ENCODE results near the gene COX17.

The COX17 gene

DNA sequence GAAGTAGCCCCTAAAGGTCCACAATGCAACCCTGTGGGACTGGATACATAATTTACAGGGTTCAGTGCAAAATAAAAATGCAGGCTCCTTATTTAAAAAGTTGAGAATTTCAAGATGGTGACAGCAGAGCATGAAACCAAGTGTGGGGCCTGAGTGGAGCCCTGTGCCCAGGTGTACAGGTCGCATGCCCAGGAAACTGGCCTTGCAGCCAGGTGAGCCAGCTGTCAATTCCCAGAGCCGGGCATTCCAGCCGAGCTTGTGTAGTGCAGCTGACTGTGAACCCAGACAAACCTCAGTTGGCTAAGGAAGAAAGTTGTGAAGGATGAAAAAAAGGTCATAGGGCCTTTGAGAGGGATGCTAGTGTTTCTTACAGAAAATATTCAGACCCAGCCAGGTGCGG, 44.4 kb downstream of the COX17 start:
- DNase-seq, result no peak
- H3K4me3 ChIP-seq (ENCODE audit: low read depth, low read length), result no peak overlapping the region
- no peaks in the 10 kb centered on the region for H3K27me3 ChIP-seq (replicated peaks)
- no peak overlapping the region for H3K27ac ChIP-seq
- TF ChIP-seq, protein P1, sequence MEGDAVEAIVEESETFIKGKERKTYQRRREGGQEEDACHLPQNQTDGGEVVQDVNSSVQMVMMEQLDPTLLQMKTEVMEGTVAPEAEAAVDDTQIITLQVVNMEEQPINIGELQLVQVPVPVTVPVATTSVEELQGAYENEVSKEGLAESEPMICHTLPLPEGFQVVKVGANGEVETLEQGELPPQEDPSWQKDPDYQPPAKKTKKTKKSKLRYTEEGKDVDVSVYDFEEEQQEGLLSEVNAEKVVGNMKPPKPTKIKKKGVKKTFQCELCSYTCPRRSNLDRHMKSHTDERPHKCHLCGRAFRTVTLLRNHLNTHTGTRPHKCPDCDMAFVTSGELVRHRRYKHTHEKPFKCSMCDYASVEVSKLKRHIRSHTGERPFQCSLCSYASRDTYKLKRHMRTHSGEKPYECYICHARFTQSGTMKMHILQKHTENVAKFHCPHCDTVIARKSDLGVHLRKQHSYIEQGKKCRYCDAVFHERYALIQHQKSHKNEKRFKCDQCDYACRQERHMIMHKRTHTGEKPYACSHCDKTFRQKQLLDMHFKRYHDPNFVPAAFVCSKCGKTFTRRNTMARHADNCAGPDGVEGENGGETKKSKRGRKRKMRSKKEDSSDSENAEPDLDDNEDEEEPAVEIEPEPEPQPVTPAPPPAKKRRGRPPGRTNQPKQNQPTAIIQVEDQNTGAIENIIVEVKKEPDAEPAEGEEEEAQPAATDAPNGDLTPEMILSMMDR (IDR thresholded peaks at IDR 0.05; ENCODE audit: low read depth, low read length, missing control alignments), result no peak
- H3K36me3 ChIP-seq (replicated peaks), result no peaks in the 10 kb centered on the region
- in situ Hi-C loops (cut with HindIII; ENCODE audit: low pct_ligation_motif_present, low sequenced_read_pairs), result no loop called here

DNA sequence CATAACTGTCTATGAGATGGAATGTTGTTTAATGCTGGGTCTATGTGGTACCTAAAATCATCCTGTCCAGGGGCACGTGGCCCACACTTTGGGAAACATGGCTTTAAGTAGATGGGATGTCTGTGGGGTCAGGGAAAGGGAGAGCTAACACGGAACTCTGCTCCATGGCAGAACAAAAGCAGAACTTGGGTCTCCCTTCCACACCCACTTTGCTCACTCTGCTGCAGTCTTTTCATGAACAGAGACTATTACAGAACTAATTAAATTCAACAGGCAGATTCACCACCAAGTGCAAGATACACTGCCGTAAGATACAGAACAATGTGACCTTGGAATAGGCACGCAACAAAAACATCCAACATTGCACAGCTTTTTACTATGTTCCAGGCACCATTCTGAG, 45.0 kb downstream of the COX17 start:
- Histone ChIP-seq H3K36me3 (replicated peaks) (no peaks in the 10 kb centered on the region), H3K27ac (no peak overlapping the region), H3K27me3 (replicated peaks) (no peaks in the 10 kb centered on the region), H3K4me3 (ENCODE audit: low read depth, low read length) (no peak overlapping the region)
- in situ Hi-C loops (cut with HindIII; ENCODE audit: low pct_ligation_motif_present, low sequenced_read_pairs), result no loop called here
- TF ChIP-seq, protein P1 (IDR thresholded peaks at IDR 0.05; ENCODE audit: low read depth, low read length, missing control alignments), result no peak
- DNase-seq, result no peak

DNA sequence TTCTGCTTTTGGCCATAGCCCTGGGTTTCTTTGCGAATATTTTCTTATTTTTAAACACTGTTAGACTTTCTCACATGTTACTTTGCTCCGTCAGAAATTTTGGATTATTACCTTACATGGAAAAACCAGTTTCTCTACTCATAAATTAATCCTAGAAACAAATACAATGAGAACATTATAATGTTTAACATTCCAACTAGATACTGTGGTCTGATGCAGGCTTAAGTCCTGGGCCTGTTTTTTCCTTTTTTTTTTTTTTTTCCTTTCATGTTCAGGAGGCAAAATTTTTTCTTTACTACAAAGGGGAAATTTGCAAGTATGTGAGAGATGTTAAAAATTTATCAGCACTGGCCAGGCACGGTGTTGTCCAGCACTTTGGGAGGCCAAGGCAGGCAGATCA, 45.7 kb downstream of the COX17 start:
- DNase-seq, result no peak
- no peaks in the 10 kb centered on the region for H3K27me3 ChIP-seq (replicated peaks)
- TF ChIP-seq, protein P1 (IDR thresholded peaks at IDR 0.05; ENCODE audit: low read depth, low read length, missing control alignments), result no peak
- in situ Hi-C loops (cut with HindIII; ENCODE audit: low pct_ligation_motif_present, low sequenced_read_pairs), result no loop called here
- no peak overlapping the region for H3K27ac ChIP-seq
- H3K36me3 ChIP-seq (replicated peaks), result no peaks in the 10 kb centered on the region
- H3K4me3 ChIP-seq (ENCODE audit: low read depth, low read length), result no peak overlapping the region

DNA sequence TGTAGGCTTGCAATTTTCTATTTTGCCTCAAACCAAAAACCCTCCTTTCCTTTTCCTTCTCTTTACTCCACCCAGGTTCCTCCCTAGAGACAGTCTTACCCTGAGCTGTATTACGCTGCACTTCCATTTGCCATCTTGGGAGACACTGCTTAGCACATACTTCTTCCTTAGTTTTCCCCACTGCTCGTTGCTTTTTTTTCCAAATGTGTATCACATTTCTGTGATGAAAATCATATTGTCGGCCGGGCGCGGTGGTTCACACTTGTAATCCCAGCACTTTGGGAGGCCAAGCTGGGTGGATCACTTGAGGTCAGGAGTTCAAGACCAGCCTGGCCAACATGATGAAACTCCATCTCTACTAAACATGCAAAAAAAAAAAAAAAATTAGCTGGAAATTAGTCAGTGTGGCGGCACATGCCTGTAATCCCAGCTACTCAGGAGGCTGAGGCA, 46.3 kb downstream of the COX17 start:
- no peak overlapping the region for H3K27ac ChIP-seq
- DNase-seq, result no peak
- H3K4me3 ChIP-seq (ENCODE audit: low read depth, low read length), result no peak overlapping the region
- no peaks in the 10 kb centered on the region for H3K27me3 ChIP-seq (replicated peaks)
- TF ChIP-seq, protein P1 (IDR thresholded peaks at IDR 0.05; ENCODE audit: low read depth, low read length, missing control alignments), result no peak
- H3K36me3 ChIP-seq (replicated peaks), result no peaks in the 10 kb centered on the region
- in situ Hi-C loops (cut with HindIII; ENCODE audit: low pct_ligation_motif_present, low sequenced_read_pairs), result no loop called here

DNA sequence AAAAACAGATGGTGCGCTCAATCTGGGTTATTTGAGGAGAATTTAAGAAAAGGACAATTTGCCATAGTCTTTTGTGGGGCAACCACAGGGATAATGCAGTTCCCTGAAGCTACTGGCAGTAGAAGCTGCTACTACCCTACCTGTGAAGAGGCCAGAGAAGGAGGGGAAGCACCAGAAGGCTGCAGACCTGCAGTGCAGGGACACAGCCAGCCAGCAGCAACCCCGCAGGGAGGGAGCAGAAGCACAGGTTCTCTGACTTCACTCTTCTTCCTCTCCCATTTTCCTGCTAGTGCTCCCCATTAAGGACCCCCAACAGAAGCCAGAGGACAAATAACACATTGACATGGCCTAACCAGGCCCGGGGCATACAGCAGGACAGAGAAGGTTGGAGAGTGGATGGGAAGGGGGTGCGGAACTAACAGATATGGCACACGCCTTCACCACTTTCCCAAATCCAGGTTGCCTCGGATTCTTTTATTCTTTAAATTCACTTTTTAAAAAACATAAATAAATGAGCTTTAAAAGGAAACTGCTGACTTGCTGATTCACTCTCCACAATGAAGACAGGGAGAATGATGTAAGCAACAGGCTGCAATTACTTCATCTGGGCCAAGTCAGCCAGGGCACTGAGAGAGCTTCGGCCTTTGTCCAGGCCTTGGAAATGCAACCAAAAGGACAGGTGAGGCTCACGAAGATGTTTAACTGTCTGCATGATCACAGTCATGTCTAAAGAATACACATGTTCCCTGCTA, 46.9 kb downstream of the COX17 start:
- Histone ChIP-seq H3K36me3 (replicated peaks) (no peaks in the 10 kb centered on the region), H3K4me3 (ENCODE audit: low read depth, low read length) (no peak overlapping the region), H3K27me3 (replicated peaks) (no peaks in the 10 kb centered on the region), H3K27ac (no peak overlapping the region)
- DNase-seq, result peak; percentile 43
- in situ Hi-C loops (cut with HindIII; ENCODE audit: low pct_ligation_motif_present, low sequenced_read_pairs), result no loop called here
- TF ChIP-seq, protein P1 (IDR thresholded peaks at IDR 0.05; ENCODE audit: low read depth, low read length, missing control alignments), result no peak
